ENCODE measurements around the gene TAF15. TPM values are rescaled to one million over a fixed set of nuclear protein-coding genes. Genes with fewer than 3 reads are reported as not detected.

The TAF15 gene
- polyA plus RNA-seq, 1 donor (not counting 4 experiments of a cell fraction or from before 2014, with no cell fraction given) = 101 TPM

GRCh38 chr17:35856603-35857002, 47.3 kb downstream of the TAF15 start:
- H3K9me3 ChIP-seq (ENCODE audit: control insufficient read depth, low read depth, low read length) = no peaks in the 10 kb centered on the region
- no peaks in the 10 kb centered on the region for H3K27me3 ChIP-seq (ENCODE audit: control insufficient read depth, extremely low read depth, insufficient read depth, low read length)
- no peak overlapping the region for H3K9ac ChIP-seq (ENCODE audit: control insufficient read depth, extremely low read depth, insufficient read depth, low read length)
- H3K4me2 ChIP-seq (ENCODE audit: control insufficient read depth, extremely low read depth, insufficient read depth, low read depth, low read length) = no peak overlapping the region
- dilution Hi-C loops (cut with MboI; ENCODE audit: extremely low pct_ligation_motif_present, low sequenced_read_pairs) = no loop called here
- no peak overlapping the region for H2AFZ ChIP-seq (ENCODE audit: control insufficient read depth, low read length)
- H3K4me1 ChIP-seq (ENCODE audit: control insufficient read depth, extremely low read depth, insufficient read depth, low read length) = peaks cover 4% of the 10 kb centered on the region
- H3K27ac ChIP-seq (ENCODE audit: control insufficient read depth, insufficient read depth, low read length) = no peak overlapping the region
- FAIRE-seq (no peak), DNase-seq (ENCODE audit: low read depth, low spot score) (no peak)
- TF ChIP-seq EZH2 (IDR thresholded peaks at IDR 0.05; ENCODE audit: low read length) (no peak), CTCF (optimal IDR thresholded peaks at IDR 0.05 in 1 of 3, IDR thresholded peaks at IDR 0.05 in 1 of 3, conservative IDR thresholded peaks at IDR 0.05 in 1 of 3; ENCODE audit: extremely low read depth in 1 of 3, insufficient read depth in 2 of 3, low read length in 3 of 3) (no peak)
- peaks cover 4% of the 10 kb centered on the region for H3K9me1 ChIP-seq (ENCODE audit: control insufficient read depth, extremely low read depth, insufficient read depth, low read length)
- H3K79me2 ChIP-seq (ENCODE audit: control insufficient read depth, insufficient read depth, low read length) = no peaks in the 10 kb centered on the region
- H4K20me1 ChIP-seq (ENCODE audit: control insufficient read depth, extremely low read depth, insufficient read depth, low read length) = no peaks in the 10 kb centered on the region
- H3K36me3 ChIP-seq (ENCODE audit: control insufficient read depth in 2 of 2, extremely low read depth in 1 of 2, insufficient read depth in 2 of 2, low read length in 2 of 2) = peaks cover 0 to 2% of the 10 kb centered on the region in 2 experiments
- no peak overlapping the region for H3K4me3 ChIP-seq (ENCODE audit: control insufficient read depth in 2 of 3, extremely low read depth in 1 of 3, insufficient read depth in 2 of 3, low read depth in 1 of 3, low read length in 3 of 3)

GRCh38 chr17:35864853-35865252, 55.6 kb downstream of the TAF15 start:
- H3K9me3 ChIP-seq (ENCODE audit: control insufficient read depth, low read depth, low read length) = no peaks in the 10 kb centered on the region
- DNase-seq (ENCODE audit: low read depth, low spot score) (no peak), FAIRE-seq (no peak)
- H3K4me3 ChIP-seq (ENCODE audit: control insufficient read depth in 2 of 3, extremely low read depth in 1 of 3, insufficient read depth in 2 of 3, low read depth in 1 of 3, low read length in 3 of 3) = no peak overlapping the region
- no peak overlapping the region for H3K4me2 ChIP-seq (ENCODE audit: control insufficient read depth, extremely low read depth, insufficient read depth, low read depth, low read length)
- no peak overlapping the region for H3K9ac ChIP-seq (ENCODE audit: control insufficient read depth, extremely low read depth, insufficient read depth, low read length)
- H4K20me1 ChIP-seq (ENCODE audit: control insufficient read depth, extremely low read depth, insufficient read depth, low read length) = no peaks in the 10 kb centered on the region
- H3K36me3 ChIP-seq (ENCODE audit: control insufficient read depth in 2 of 2, extremely low read depth in 1 of 2, insufficient read depth in 2 of 2, low read length in 2 of 2) = no peaks in the 10 kb centered on the region
- dilution Hi-C loops (cut with MboI; ENCODE audit: extremely low pct_ligation_motif_present, low sequenced_read_pairs) = no loop called here
- no peak overlapping the region for H2AFZ ChIP-seq (ENCODE audit: control insufficient read depth, low read length)
- H3K4me1 ChIP-seq (ENCODE audit: control insufficient read depth, extremely low read depth, insufficient read depth, low read length) = peaks cover 4% of the 10 kb centered on the region
- H3K27ac ChIP-seq (ENCODE audit: control insufficient read depth, insufficient read depth, low read length) = no peak overlapping the region
- H3K79me2 ChIP-seq (ENCODE audit: control insufficient read depth, insufficient read depth, low read length) = no peaks in the 10 kb centered on the region
- no peaks in the 10 kb centered on the region for H3K9me1 ChIP-seq (ENCODE audit: control insufficient read depth, extremely low read depth, insufficient read depth, low read length)
- TF ChIP-seq CTCF (optimal IDR thresholded peaks at IDR 0.05 in 1 of 3, IDR thresholded peaks at IDR 0.05 in 1 of 3, conservative IDR thresholded peaks at IDR 0.05 in 1 of 3; ENCODE audit: extremely low read depth in 1 of 3, insufficient read depth in 2 of 3, low read length in 3 of 3) (no peak), EZH2 (IDR thresholded peaks at IDR 0.05; ENCODE audit: low read length) (no peak)
- no peaks in the 10 kb centered on the region for H3K27me3 ChIP-seq (ENCODE audit: control insufficient read depth, extremely low read depth, insufficient read depth, low read length)

All from keratinocyte (primary cell).